ENCODE data around the gene LRRC45.
"Not testable (repeated sequence)": the region's sequence is repeated elsewhere in the genome, so short reads cannot be mapped to it uniquely, and the experiment has no call there.

DNA sequence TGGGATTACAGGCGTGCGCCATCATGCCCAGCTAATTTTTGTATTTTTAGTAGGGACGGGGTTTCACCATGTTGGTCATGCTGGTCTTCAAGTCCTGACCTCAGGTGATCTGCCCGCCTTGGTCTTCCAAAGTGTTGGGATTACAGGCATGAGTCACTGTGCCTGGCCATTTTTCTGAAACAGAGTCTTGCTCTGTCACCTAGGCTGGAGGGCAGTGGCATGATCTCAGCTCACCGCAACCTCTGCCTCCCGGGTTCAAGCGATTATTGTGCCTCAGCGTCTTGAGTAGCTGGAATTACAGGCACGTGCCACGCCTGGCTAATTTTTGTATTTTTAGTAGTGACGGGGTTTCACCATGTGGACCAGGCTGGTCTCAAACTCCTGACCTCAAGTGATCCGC is 41.6 kb upstream of the LRRC45 start:
- TF ChIP-seq, protein P1, sequence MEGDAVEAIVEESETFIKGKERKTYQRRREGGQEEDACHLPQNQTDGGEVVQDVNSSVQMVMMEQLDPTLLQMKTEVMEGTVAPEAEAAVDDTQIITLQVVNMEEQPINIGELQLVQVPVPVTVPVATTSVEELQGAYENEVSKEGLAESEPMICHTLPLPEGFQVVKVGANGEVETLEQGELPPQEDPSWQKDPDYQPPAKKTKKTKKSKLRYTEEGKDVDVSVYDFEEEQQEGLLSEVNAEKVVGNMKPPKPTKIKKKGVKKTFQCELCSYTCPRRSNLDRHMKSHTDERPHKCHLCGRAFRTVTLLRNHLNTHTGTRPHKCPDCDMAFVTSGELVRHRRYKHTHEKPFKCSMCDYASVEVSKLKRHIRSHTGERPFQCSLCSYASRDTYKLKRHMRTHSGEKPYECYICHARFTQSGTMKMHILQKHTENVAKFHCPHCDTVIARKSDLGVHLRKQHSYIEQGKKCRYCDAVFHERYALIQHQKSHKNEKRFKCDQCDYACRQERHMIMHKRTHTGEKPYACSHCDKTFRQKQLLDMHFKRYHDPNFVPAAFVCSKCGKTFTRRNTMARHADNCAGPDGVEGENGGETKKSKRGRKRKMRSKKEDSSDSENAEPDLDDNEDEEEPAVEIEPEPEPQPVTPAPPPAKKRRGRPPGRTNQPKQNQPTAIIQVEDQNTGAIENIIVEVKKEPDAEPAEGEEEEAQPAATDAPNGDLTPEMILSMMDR (IDR thresholded peaks at IDR 0.05), result not testable (repeated sequence)
- TF ChIP-seq POLR2A (IDR thresholded peaks at IDR 0.05), result not testable (repeated sequence)
